MCF 10A (cell line): ENCODE data around the gene KRT28. TPM values are rescaled to one million over a fixed set of nuclear protein-coding genes. Genes with fewer than 3 reads are reported as not detected.
"Not testable (repeated sequence)": the region's sequence is repeated elsewhere in the genome, so short reads cannot be mapped to it uniquely, and the experiment has no call there.

Source experiments
- BruUV-seq: library from RNA; stranded (reverse); fragments of 400-500 nt; replicated peaks from 2 replicates; lab custom pipeline; 2021; lab: Mats Ljungman, UMichigan
- CTCF ChIA-PET: fragments of 300-600 bp; sonication (Branson Sonifier 250); formaldehyde crosslinking; extraction: SDS; loops from one replicate; lab custom pipeline; 2021; ENCODE audit warnings: antibody characterized with exemption, inconsistent platforms; lab: Yijun Ruan, JAX
- POLR2A ChIA-PET: fragments of 300-600, 350-650 bp; sonication (Branson Sonifier 250); formaldehyde crosslinking; extraction: SDS; loops from one replicate; lab custom pipeline; 2020; ENCODE audit warnings: antibody characterized with exemption, inconsistent platforms; lab: Yijun Ruan, JAX
- DNase-seq: peaks from one replicate; pipeline ENCODE4 v3.0.0-alpha.2; 2018; ENCODE audit not compliant: unreplicated experiment
- H3K27ac Mint-ChIP-seq: one replicate; pipeline ENCODE4 v1.8.0; 2022; ENCODE audit warnings: mild to moderate bottlenecking, low read depth, mixed read lengths; ENCODE audit not compliant: unreplicated experiment
- H3K27me3 Mint-ChIP-seq: one replicate; pipeline ENCODE4 v1.8.0; 2022; ENCODE audit warnings: mixed read lengths; ENCODE audit not compliant: insufficient read depth, unreplicated experiment
- H3K36me3 Mint-ChIP-seq: one replicate; pipeline ENCODE4 v1.8.0; 2022; ENCODE audit warnings: mild to moderate bottlenecking, moderate library complexity, mixed read lengths; ENCODE audit not compliant: insufficient read depth, unreplicated experiment
- H3K4me1 Mint-ChIP-seq: one replicate; pipeline ENCODE4 v1.8.0; 2022; ENCODE audit warnings: mixed read lengths; ENCODE audit not compliant: insufficient read depth, unreplicated experiment
- H3K4me3 Mint-ChIP-seq: one replicate; pipeline ENCODE4 v1.8.0; 2022; ENCODE audit warnings: mild to moderate bottlenecking, moderate library complexity, mixed read lengths; ENCODE audit not compliant: unreplicated experiment
- H3K9me3 Mint-ChIP-seq: one replicate; pipeline ENCODE4 v1.8.0; 2022; ENCODE audit warnings: mixed read lengths; ENCODE audit not compliant: unreplicated experiment
- CTCF ChIP-seq: fragments of 200-600 bp; IDR thresholded peaks from one replicate; pipeline ENCODE4 v1.8.0; 2022; ENCODE audit warnings: antibody characterized with exemption, mild to moderate bottlenecking; ENCODE audit not compliant: unreplicated experiment
- intact Hi-C: fragments of 100-400 bp; cut with micrococcal nuclease; formaldehyde crosslinking; loops from 2 replicates; pipeline ENCODE4 v1.14.1; 2022
- total RNA-seq: library from RNA; stranded (reverse); gene quantifications from 2 replicates; pipeline ENCODE4 v1.2.3, GENCODE V29; 2022

The KRT28 gene
- total RNA-seq, 1 experiment from 2014 or later: not detected

- Mint-ChIP-seq H3K4me3 (no peak overlapping the region), H3K9me3 (no peaks in the 10 kb centered on the region), H3K36me3 (no peaks in the 10 kb centered on the region), H3K27me3 (peaks cover 64% of the 10 kb centered on the region), H3K4me1 (no peaks in the 10 kb centered on the region), H3K27ac (no peak overlapping the region)
- ChIA-PET CTCF (interaction anchor here (0.6 kb wide), 1 partner anchor 1197 kb away, joined by 3 read pairs; no protein-coding TSS in a partner anchor), POLR2A (no interaction called here)
- intact Hi-C loops: no loop called here
- BruUV-seq: no TSS peak
- no peak for DNase-seq
- TF ChIP-seq CTCF: no peak
Observed at GRCh38 chr17:40751065-40751464, 48.7 kb downstream of the KRT28 start.

- no peak overlapping the region for H3K4me3 Mint-ChIP-seq
- no peaks in the 10 kb centered on the region for H3K9me3 Mint-ChIP-seq
Observed at GRCh38 chr17:40750391-40750790, 49.4 kb downstream of the KRT28 start.

GRCh38 chr17:40748666-40749065 is 51.1 kb downstream of the KRT28 start:
- BruUV-seq, H3K4me1 Mint-ChIP-seq, intact Hi-C loops, H3K9me3 Mint-ChIP-seq, H3K36me3 Mint-ChIP-seq, H3K4me3 Mint-ChIP-seq, CTCF ChIA-PET, DNase-seq, POLR2A ChIA-PET, H3K27ac Mint-ChIP-seq: not testable (repeated sequence)
- peaks cover 55% of the 10 kb centered on the region for H3K27me3 Mint-ChIP-seq

More at GRCh38 chr17:40750391-40750790, 49.4 kb downstream of the KRT28 start:
- no peaks in the 10 kb centered on the region for H3K4me1 Mint-ChIP-seq
- H3K36me3 Mint-ChIP-seq: no peaks in the 10 kb centered on the region
- intact Hi-C loops: no loop called here
- H3K27ac Mint-ChIP-seq: no peak overlapping the region
- ChIA-PET CTCF (interaction anchor here (0.6 to 0.7 kb wide), 2 partner anchors 42 to 1198 kb away, joined by 3 to 6 read pairs; no protein-coding TSS in a partner anchor), POLR2A (no interaction called here)
- TF ChIP-seq CTCF: no peak
- BruUV-seq: no TSS peak
- no peak for DNase-seq
- peaks cover 64% of the 10 kb centered on the region for H3K27me3 Mint-ChIP-seq

Other genes starting within 250 kb of the KRT28 start
- gene CCR7, start 234.5 kb downstream of the KRT28 start, total RNA-seq: not detected in 2 replicates
- 120 and 128 TPM in 2 replicates for gene SMARCE1, start 152.1 kb downstream of the KRT28 start, total RNA-seq
- gene KRT222, start 134.8 kb downstream of the KRT28 start, total RNA-seq: 0.37 and 0.49 TPM in 2 replicates
- gene KRT24, start 96.2 kb downstream of the KRT28 start, total RNA-seq: not detected in 2 replicates
- not detected in 2 replicates for gene KRT25, start 44.6 kb downstream of the KRT28 start, total RNA-seq
- not detected in 2 replicates for gene KRT26, start 27.8 kb downstream of the KRT28 start, total RNA-seq
- not detected in 2 replicates for gene KRT27, start 17.4 kb downstream of the KRT28 start, total RNA-seq
- 95.5 and 116 TPM in 2 replicates for gene KRT10, start 22.7 kb upstream of the KRT28 start, total RNA-seq
- not detected in 2 replicates for gene KRT12, start 67.3 kb upstream of the KRT28 start, total RNA-seq
- not detected in 2 replicates for gene KRT20, start 85.3 kb upstream of the KRT28 start, total RNA-seq
- gene KRT23, start 137.7 kb upstream of the KRT28 start, total RNA-seq: not detected in 2 replicates
- not detected in 2 replicates for gene KRT39, start 167.0 kb upstream of the KRT28 start, total RNA-seq
- gene KRT40, start 184.4 kb upstream of the KRT28 start, total RNA-seq: not detected in 2 replicates
- not detected in 2 replicates for gene KRTAP3-3, start 194.2 kb upstream of the KRT28 start, total RNA-seq
- gene KRTAP3-2, start 199.9 kb upstream of the KRT28 start, total RNA-seq: not detected in 2 replicates
- not detected in 2 replicates for gene KRTAP3-1, start 209.2 kb upstream of the KRT28 start, total RNA-seq
- gene KRTAP1-5, start 227.2 kb upstream of the KRT28 start, total RNA-seq: not detected in 2 replicates
- not detected in 2 replicates for gene KRTAP1-4, start 230.2 kb upstream of the KRT28 start, total RNA-seq
- not detected in 2 replicates for gene KRTAP1-3, start 234.9 kb upstream of the KRT28 start, total RNA-seq
- not detected in 2 replicates for gene KRTAP1-1, start 241.5 kb upstream of the KRT28 start, total RNA-seq
- not detected in 2 replicates for gene KRTAP2-1, start 247.4 kb upstream of the KRT28 start, total RNA-seq